NCI-H510A (cell line): ENCODE measurements around the gene MEF2B.
"Not testable (repeated sequence)": the region's sequence is repeated elsewhere in the genome, so short reads cannot be mapped to it uniquely, and the experiment has no call there.

Experiments
- DNase-seq: peaks from one replicate; lab custom pipeline; 2025; lab: John Stamatoyannopoulos, UW

Gene MEF2B

GRCh38 chr19:19126102-19126501 is 44.0 kb downstream of the MEF2B start:
- no peak for DNase-seq

- DNase-seq, result no peak
Observed at GRCh38 chr19:19123386-19123785, 46.7 kb downstream of the MEF2B start.

GRCh38 chr19:19122902-19123301 is 47.2 kb downstream of the MEF2B start:
- no peak for DNase-seq

GRCh38 chr19:19121371-19121770 is 48.7 kb downstream of the MEF2B start:
- DNase-seq, result no peak

GRCh38 chr19:19120308-19121231 is 49.5 kb downstream of the MEF2B start:
- no peak for DNase-seq

GRCh38 chr19:19119325-19120237 is 50.5 kb downstream of the MEF2B start:
- DNase-seq, result no peak

GRCh38 chr19:19115954-19116353 is 54.1 kb downstream of the MEF2B start:
- DNase-seq, result no peak

GRCh38 chr19:19113040-19113626 is 56.9 kb downstream of the MEF2B start:
- no peak for DNase-seq

GRCh38 chr19:19111967-19112580 is 58.0 kb downstream of the MEF2B start:
- no peak for DNase-seq

GRCh38 chr19:19111136-19111835 is 58.8 kb downstream of the MEF2B start:
- no peak for DNase-seq

GRCh38 chr19:19110410-19111135 is 59.5 kb downstream of the MEF2B start:
- DNase-seq, result no peak

GRCh38 chr19:19109601-19110000 is 60.5 kb downstream of the MEF2B start:
- no peak for DNase-seq

- DNase-seq, result no peak
Observed at GRCh38 chr19:19107654-19108053, 62.4 kb downstream of the MEF2B start.

- not testable (repeated sequence) for DNase-seq
Observed at GRCh38 chr19:19106938-19107337, 63.1 kb downstream of the MEF2B start.

GRCh38 chr19:19106056-19106551 is 64.0 kb downstream of the MEF2B start:
- peak; percentile 61 for DNase-seq

- peak; percentile 88 for DNase-seq
Observed at GRCh38 chr19:19105365-19106055, 64.6 kb downstream of the MEF2B start.

- no peak for DNase-seq
Observed at GRCh38 chr19:19103167-19103566, 66.9 kb downstream of the MEF2B start.

GRCh38 chr19:19102566-19102965 is 67.5 kb downstream of the MEF2B start:
- not testable (repeated sequence) for DNase-seq

GRCh38 chr19:19101540-19101939 is 68.5 kb downstream of the MEF2B start:
- DNase-seq, result no peak
